H1 (cell line): ENCODE data around the gene FAM76B. TPM values are rescaled to one million over a fixed set of nuclear protein-coding genes. Genes with fewer than 3 reads are reported as not detected.

Experiments used
- TAF7 ChIP-seq: optimal IDR thresholded peaks from 2 replicates; pipeline ENCODE3; 2011; ENCODE audit warnings: low read depth, mild to moderate bottlenecking, inconsistent platforms, low read length, moderate library complexity, borderline replicate concordance
- polyA plus RNA-seq, 7 experiments: library from polyadenylated mRNA; depleted of rRNA in 3 of 7; stranded (reverse) in 5 of 7; unstranded in 2 of 7; fragments of >200 nt in 5 of 7; fragments of 200-250 nt in 2 of 7; gene quantifications; 1 replicate in 5 of 7; 2 replicates in 1 of 7; 4 replicates in 1 of 7; pipeline versions ENCODE4 v1.2.1 to v1.2.3, GENCODE V29; 2011 to 2013; ENCODE audit warnings: missing spikeins in 2 of 7, mixed read lengths in 2 of 7
- total RNA-seq: library from RNA; stranded (reverse); fragmentation: NEBNext Ultra II Directional; extraction: Animal tissue kit (Norgen Biotek cat#: 25700); gene quantifications from 2 replicates; pipeline ENCODE4 v1.2.1, GENCODE V29; 2021

The FAM76B gene
- total and polyA plus RNA-seq, 2 of the 8 experiments (the other 6 are each of a cell fraction or from before 2014, with no cell fraction given), result 11.0 to 22.3 TPM

- TF ChIP-seq TAF7, result no peak
Measured at GRCh38 chr11:95791709-95792033, 2.1 kb upstream of the FAM76B start (continued).
